PFSK-1 (cell line): Measurements from ENCODE around the gene KRT33A.

Experiments
- FOXP2 ChIP-seq: optimal IDR thresholded peaks from 2 replicates; pipeline ENCODE3; 2011; ENCODE audit warnings: borderline replicate concordance, control low read depth, inconsistent platforms; ENCODE audit not compliant: insufficient read depth; ENCODE audit errors: extremely low read length, extremely low read depth
- POLR2AphosphoS5 ChIP-seq: IDR thresholded peaks from 2 replicates; pipeline ENCODE4 v1.6.1; 2012; ENCODE audit warnings: low read depth, mild to moderate bottlenecking, control low read depth, low read length, moderate library complexity
- SIN3A ChIP-seq: IDR thresholded peaks from 2 replicates; pipeline ENCODE4 v1.6.1; 2012; ENCODE audit warnings: mild to moderate bottlenecking, low read length, moderate library complexity, borderline replicate concordance; ENCODE audit not compliant: insufficient read depth
- TAF1 ChIP-seq: IDR thresholded peaks from 2 replicates; pipeline ENCODE4 v1.6.1; 2012; ENCODE audit warnings: low read length, control low read depth, borderline replicate concordance; ENCODE audit not compliant: insufficient read depth

DNA sequence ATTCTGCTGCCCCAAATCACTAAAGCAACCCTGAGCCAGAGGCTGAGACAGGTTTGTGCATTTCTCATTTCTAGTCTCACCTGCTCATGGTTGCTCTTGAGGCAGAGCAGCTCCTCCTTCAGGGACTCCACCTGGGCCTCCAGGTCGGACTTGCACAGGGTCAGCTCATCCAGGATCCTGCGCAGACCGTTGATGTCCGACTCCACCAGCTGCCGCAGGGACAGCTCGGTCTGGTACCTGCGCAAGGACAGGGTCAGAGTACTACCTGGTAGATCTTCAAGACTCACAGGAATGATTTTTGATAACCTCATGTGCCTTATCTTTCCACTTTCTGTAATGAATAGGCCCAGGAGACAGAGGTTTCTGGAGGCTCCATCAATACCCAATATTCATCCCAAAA is 45.7 kb upstream of the KRT33A start:
- TF ChIP-seq POLR2AphosphoS5 (no peak), FOXP2 (no peak), TAF1 (no peak), SIN3A (no peak)
